Ishikawa (cell line): ENCODE data around the gene SZRD1.

ENCODE experiments used
- CEBPB ChIP-seq: IDR thresholded peaks from 2 replicates; pipeline ENCODE4 v1.6.1; 2012
- CREB1 ChIP-seq: IDR thresholded peaks from 2 replicates; pipeline ENCODE4 v1.6.1; 2012; ENCODE audit warnings: low read depth
- EGR1 ChIP-seq: IDR thresholded peaks from 2 replicates; pipeline ENCODE4 v1.6.1; 2012
- EP300 ChIP-seq: IDR thresholded peaks from 2 replicates; pipeline ENCODE4 v1.6.1; 2012; ENCODE audit warnings: borderline replicate concordance
- FOXM1 ChIP-seq: IDR thresholded peaks from 2 replicates; pipeline ENCODE4 v1.6.1; 2012; ENCODE audit warnings: low read depth, borderline replicate concordance
- MAX ChIP-seq: IDR thresholded peaks from 2 replicates; pipeline ENCODE4 v1.6.1; 2012
- NFIC ChIP-seq: IDR thresholded peaks from 2 replicates; pipeline ENCODE4 v1.6.1; 2012
- RAD21 ChIP-seq: IDR thresholded peaks from 2 replicates; pipeline ENCODE4 v1.6.1; 2012; ENCODE audit warnings: low read depth
- REST ChIP-seq: IDR thresholded peaks from 2 replicates; pipeline ENCODE4 v1.6.1; 2012; ENCODE audit warnings: low read depth, mild to moderate bottlenecking
- TAF1 ChIP-seq: IDR thresholded peaks from 2 replicates; pipeline ENCODE4 v1.6.1; 2012; ENCODE audit warnings: low read depth, mild to moderate bottlenecking
- TCF12 ChIP-seq: IDR thresholded peaks from 2 replicates; pipeline ENCODE4 v1.6.1; 2012; ENCODE audit warnings: low read depth
- TEAD4 ChIP-seq: IDR thresholded peaks from 2 replicates; pipeline ENCODE4 v1.6.1; 2012
- YY1 ChIP-seq: IDR thresholded peaks from 2 replicates; pipeline ENCODE4 v1.6.1; 2012; ENCODE audit warnings: low read depth
- ZBTB7A ChIP-seq: IDR thresholded peaks from 2 replicates; pipeline ENCODE4 v1.6.1; 2012; ENCODE audit warnings: low read depth
- TF ChIP-seq, protein P1 (sequence below): IDR thresholded peaks from 2 replicates; pipeline ENCODE4 v1.6.1; 2012

The SZRD1 gene

GRCh38 chr1:16391411-16391810, 24.4 kb downstream of the SZRD1 start:
- TF ChIP-seq NFIC: no peak
- no peak for TF ChIP-seq REST

DNA sequence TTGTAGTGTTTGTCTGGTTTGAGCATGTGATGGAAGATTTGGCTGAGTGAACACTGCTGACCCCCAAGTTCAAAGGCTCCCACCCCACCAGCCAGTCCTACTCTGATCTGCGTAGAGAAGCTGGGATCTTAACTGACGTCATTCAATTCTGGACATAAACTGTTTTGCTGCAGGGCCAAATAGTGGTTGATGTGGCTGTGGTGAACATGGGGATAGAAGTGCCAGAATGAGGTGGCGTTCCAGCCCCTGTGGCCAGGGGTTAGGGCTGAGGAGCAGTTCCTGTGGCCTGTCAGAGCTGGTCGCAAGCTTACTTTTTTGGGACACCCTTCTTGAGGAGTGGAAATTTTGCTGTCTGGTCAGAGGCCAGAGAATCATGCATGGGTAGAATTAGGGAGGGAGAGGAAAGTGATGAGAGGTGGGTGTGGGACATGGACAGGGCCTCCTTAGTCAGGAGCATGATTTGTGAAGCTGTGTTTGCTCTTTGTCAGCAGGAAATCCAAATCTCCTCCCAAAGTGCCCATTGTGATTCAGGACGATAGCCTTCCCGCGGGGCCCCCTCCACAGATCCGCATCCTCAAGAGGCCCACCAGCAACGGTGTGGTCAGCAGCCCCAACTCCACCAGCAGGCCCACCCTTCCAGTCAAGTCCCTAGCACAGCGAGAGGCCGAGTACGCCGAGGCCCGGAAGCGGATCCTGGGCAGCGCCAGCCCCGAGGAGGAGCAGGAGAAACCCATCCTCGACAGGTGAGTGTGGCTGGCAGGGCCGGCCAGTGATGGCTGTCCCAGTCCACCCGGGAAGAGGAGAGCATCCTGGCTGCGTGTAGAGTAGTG, 25.9 kb downstream of the SZRD1 start:
- no peak for TF ChIP-seq TAF1
- no peak for TF ChIP-seq CEBPB
- no peak for TF ChIP-seq TEAD4

- TF ChIP-seq TAF1 (no peak), CREB1 (no peak), FOXM1 (no peak), TEAD4 (no peak), ZBTB7A (no peak), YY1 (no peak), RAD21 (no peak)
Observed at GRCh38 chr1:16393570-16394521, 26.8 kb downstream of the SZRD1 start.

DNA sequence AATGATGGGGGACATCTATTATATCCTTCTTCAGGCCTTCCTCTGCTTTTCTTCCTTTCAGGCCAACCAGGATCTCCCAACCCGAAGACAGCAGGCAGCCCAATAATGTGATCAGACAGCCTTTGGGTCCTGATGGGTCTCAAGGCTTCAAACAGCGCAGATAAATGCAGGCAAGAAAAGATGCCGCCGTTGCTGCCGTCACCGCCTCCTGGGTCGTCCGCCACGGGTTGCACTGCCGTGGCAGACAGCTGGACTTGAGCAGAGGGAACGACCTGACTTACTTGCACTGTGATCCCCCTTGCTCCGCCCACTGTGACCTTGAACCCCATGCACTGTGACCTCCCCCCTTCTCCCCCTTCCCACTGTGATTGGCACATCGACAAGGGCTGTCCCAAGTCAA, 27.9 kb downstream of the SZRD1 start:
- TF ChIP-seq CEBPB (no peak), RAD21 (no peak), ZBTB7A (no peak), EGR1 (no peak), NFIC (no peak), FOXM1 (no peak), REST (no peak)

GRCh38 chr1:16396591-16396990, 29.5 kb downstream of the SZRD1 start:
- TF ChIP-seq ZBTB7A (no peak), EGR1 (no peak), FOXM1 (no peak), YY1 (no peak), MAX (no peak), RAD21 (no peak), TCF12 (no peak), TEAD4 (no peak), NFIC (no peak), CREB1 (no peak), CEBPB (no peak), EP300 (no peak), REST (no peak), TAF1 (no peak)
- TF ChIP-seq, protein P1, sequence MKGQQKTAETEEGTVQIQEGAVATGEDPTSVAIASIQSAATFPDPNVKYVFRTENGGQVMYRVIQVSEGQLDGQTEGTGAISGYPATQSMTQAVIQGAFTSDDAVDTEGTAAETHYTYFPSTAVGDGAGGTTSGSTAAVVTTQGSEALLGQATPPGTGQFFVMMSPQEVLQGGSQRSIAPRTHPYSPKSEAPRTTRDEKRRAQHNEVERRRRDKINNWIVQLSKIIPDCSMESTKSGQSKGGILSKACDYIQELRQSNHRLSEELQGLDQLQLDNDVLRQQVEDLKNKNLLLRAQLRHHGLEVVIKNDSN: no peak
